DND-41 (cell line): ENCODE measurements around the gene SERPINA4.

Source experiments
- ATAC-seq: fragments of 200-7000 bp; cut with Tn5 transposase; 3 replicates; pipeline ENCODE4 v1.9.1; 2021; ENCODE audit warnings: low read depth; ENCODE audit not compliant: insufficient read depth
- DNase-seq: peaks from one replicate; pipeline ENCODE4 v3.0.0-alpha.2; 2020
- H2AFZ ChIP-seq: 2 replicates; pipeline ENCODE4 v1.6.0; 2012; ENCODE audit warnings: low read depth, low read length
- H3K27ac ChIP-seq: 2 replicates; pipeline ENCODE4 v1.5.1; 2012; ENCODE audit warnings: low read length, inconsistent platforms
- H3K27me3 ChIP-seq: fragments of 200-600 bp; sonication (generic); 2 replicates; pipeline ENCODE4 v1.6.0; 2012; ENCODE audit warnings: low read length, mild to moderate bottlenecking, inconsistent platforms; ENCODE audit not compliant: insufficient read depth, poor library complexity
- H3K36me3 ChIP-seq: 2 replicates; pipeline ENCODE4 v1.5.1; 2012; ENCODE audit warnings: low read length, inconsistent platforms; ENCODE audit not compliant: insufficient read depth
- H3K4me1 ChIP-seq: 2 replicates; pipeline ENCODE4 v1.5.1; 2012; ENCODE audit warnings: mild to moderate bottlenecking, low read length; ENCODE audit not compliant: insufficient read depth
- H3K4me2 ChIP-seq: 2 replicates; pipeline ENCODE4 v1.6.0; 2012; ENCODE audit warnings: mild to moderate bottlenecking, moderate library complexity, low read length, inconsistent platforms; ENCODE audit not compliant: insufficient read depth
- H3K4me3 ChIP-seq, 2 experiments: fragments of 200-600 bp in 1 of 2; shearing (Covaris generic) in 1 of 2; 2 replicates each; pipeline ENCODE4 v1.5.1; 2012 to 2016; ENCODE audit warnings: inconsistent platforms in 2 of 2, low read length in 2 of 2, mild to moderate bottlenecking in 2 of 2, low read depth in 1 of 2, moderate library complexity in 1 of 2
- H3K79me2 ChIP-seq: 2 replicates; pipeline ENCODE4 v1.6.0; 2012; ENCODE audit warnings: low read length, inconsistent platforms; ENCODE audit not compliant: insufficient read depth
- H3K9ac ChIP-seq: 2 replicates; pipeline ENCODE4 v1.6.0; 2012; ENCODE audit warnings: low read depth, mild to moderate bottlenecking, inconsistent platforms, low read length, moderate library complexity
- H3K9me3 ChIP-seq: 2 replicates; pipeline ENCODE4 v1.5.1; 2012; ENCODE audit warnings: low read length, moderate library complexity, mild to moderate bottlenecking, inconsistent platforms; ENCODE audit not compliant: insufficient read depth, severe bottlenecking
- H4K20me1 ChIP-seq: 2 replicates; pipeline ENCODE4 v1.6.0; 2012; ENCODE audit warnings: low read length; ENCODE audit not compliant: insufficient read depth
- EZH2 ChIP-seq: IDR thresholded peaks from 3 replicates; pipeline ENCODE4 v1.6.1; 2012; ENCODE audit warnings: borderline replicate concordance, low read depth, mild to moderate bottlenecking, moderate library complexity, low read length, inconsistent platforms; ENCODE audit not compliant: severe bottlenecking
- TF ChIP-seq, protein P1 (sequence below): IDR thresholded peaks from 2 replicates; pipeline ENCODE4 v1.5.1; 2012; ENCODE audit warnings: borderline replicate concordance, low read length, moderate library complexity, mild to moderate bottlenecking; ENCODE audit not compliant: poor library complexity, severe bottlenecking; ENCODE audit errors: extremely low read depth

The SERPINA4 gene

DNA sequence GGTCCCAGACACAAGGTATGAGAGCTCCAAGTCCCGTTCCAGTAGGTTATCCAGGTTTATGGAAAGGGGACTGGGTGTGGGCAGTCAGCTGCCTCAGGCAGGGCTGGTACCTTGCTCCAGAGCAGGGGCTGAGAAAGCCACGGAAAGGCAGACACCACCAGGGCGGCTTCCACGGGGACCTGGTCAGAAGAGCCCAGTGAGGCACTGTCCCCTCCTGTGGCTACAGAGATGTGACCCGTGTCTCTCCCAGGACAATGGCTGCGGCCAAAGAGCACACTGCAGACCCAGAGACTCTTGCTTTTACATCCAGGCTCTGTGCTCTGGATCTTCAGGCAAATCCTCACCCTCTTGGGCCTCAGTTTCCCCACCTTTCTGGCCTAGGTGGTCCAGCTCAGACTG, 8.8 kb downstream of the SERPINA4 start:
- H3K36me3 ChIP-seq: no peaks in the 10 kb centered on the region
- H3K79me2 ChIP-seq: no peaks in the 10 kb centered on the region
- H3K9ac ChIP-seq: no peak overlapping the region
- H2AFZ ChIP-seq: no peak overlapping the region
- no peaks in the 10 kb centered on the region for H3K4me1 ChIP-seq
- ATAC-seq (no peak), DNase-seq (no peak)
- H3K4me2 ChIP-seq: no peak overlapping the region
- H3K9me3 ChIP-seq: no peaks in the 10 kb centered on the region
- H3K4me3 ChIP-seq: no peak overlapping the region
- H3K27me3 ChIP-seq: no peaks in the 10 kb centered on the region
- H4K20me1 ChIP-seq: no peaks in the 10 kb centered on the region
- H3K27ac ChIP-seq: no peak overlapping the region
- TF ChIP-seq EZH2: no peak
- TF ChIP-seq, protein P1, sequence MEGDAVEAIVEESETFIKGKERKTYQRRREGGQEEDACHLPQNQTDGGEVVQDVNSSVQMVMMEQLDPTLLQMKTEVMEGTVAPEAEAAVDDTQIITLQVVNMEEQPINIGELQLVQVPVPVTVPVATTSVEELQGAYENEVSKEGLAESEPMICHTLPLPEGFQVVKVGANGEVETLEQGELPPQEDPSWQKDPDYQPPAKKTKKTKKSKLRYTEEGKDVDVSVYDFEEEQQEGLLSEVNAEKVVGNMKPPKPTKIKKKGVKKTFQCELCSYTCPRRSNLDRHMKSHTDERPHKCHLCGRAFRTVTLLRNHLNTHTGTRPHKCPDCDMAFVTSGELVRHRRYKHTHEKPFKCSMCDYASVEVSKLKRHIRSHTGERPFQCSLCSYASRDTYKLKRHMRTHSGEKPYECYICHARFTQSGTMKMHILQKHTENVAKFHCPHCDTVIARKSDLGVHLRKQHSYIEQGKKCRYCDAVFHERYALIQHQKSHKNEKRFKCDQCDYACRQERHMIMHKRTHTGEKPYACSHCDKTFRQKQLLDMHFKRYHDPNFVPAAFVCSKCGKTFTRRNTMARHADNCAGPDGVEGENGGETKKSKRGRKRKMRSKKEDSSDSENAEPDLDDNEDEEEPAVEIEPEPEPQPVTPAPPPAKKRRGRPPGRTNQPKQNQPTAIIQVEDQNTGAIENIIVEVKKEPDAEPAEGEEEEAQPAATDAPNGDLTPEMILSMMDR: no peak

DNA sequence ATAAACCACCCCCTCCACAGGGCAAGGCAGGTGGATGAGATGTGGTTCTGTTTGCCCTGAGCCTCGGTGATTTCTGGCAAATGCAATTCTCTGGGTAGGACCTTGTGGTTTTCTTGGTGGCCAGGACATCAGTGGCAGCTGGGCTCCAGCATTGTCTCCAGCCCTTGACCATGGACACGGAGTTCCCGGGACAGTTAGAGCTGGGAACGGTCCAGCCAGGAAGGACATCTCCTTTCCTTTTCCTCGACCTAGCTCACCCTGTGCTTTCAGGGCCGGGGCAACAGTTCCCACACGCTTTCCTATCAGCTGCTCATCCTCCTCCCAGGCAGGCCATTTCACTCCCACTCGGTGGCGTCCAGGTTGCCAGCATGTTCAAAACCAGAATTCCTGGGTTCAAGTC, 9.2 kb downstream of the SERPINA4 start:
- H3K79me2 ChIP-seq: no peaks in the 10 kb centered on the region
- H3K9ac ChIP-seq: no peak overlapping the region
- ATAC-seq (no peak), DNase-seq (no peak)
- H3K4me2 ChIP-seq: no peak overlapping the region
- TF ChIP-seq, protein P1: no peak
- no peak for TF ChIP-seq EZH2
- H3K27ac ChIP-seq: no peak overlapping the region
- H3K4me1 ChIP-seq: no peaks in the 10 kb centered on the region
- H4K20me1 ChIP-seq: no peaks in the 10 kb centered on the region
- H3K27me3 ChIP-seq: no peaks in the 10 kb centered on the region
- H3K9me3 ChIP-seq: no peaks in the 10 kb centered on the region
- H2AFZ ChIP-seq: no peak overlapping the region
- no peak overlapping the region for H3K4me3 ChIP-seq
- no peaks in the 10 kb centered on the region for H3K36me3 ChIP-seq

DNA sequence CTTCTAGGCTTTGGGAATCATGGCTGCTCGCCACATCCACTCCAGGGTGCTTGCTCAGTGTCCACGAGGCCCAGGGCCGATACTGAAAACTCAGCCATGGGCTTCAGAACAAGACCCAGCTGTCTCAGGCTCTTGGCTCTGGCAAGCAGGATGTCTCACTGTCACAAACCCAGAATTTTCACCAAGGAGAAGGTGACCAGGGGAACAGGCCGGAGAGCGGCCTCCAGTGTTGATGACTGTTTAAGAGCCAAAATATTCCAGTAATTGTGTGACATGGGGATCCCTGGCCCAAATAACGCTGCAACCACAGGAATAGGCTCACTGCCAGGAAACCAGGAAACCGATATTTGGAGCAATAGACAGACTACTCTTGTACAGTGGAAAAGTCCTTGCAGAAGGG, 10.2 kb downstream of the SERPINA4 start:
- H3K27ac ChIP-seq: no peak overlapping the region
- TF ChIP-seq, protein P1: no peak
- TF ChIP-seq EZH2: no peak
- H2AFZ ChIP-seq: no peak overlapping the region
- ATAC-seq (no peak), DNase-seq (no peak)
- no peak overlapping the region for H3K4me2 ChIP-seq
- H4K20me1 ChIP-seq: no peaks in the 10 kb centered on the region
- no peak overlapping the region for H3K9ac ChIP-seq
- H3K79me2 ChIP-seq: no peaks in the 10 kb centered on the region
- no peaks in the 10 kb centered on the region for H3K4me1 ChIP-seq
- H3K36me3 ChIP-seq: no peaks in the 10 kb centered on the region
- H3K4me3 ChIP-seq: no peak overlapping the region
- H3K9me3 ChIP-seq: no peaks in the 10 kb centered on the region
- H3K27me3 ChIP-seq: no peaks in the 10 kb centered on the region

DNA sequence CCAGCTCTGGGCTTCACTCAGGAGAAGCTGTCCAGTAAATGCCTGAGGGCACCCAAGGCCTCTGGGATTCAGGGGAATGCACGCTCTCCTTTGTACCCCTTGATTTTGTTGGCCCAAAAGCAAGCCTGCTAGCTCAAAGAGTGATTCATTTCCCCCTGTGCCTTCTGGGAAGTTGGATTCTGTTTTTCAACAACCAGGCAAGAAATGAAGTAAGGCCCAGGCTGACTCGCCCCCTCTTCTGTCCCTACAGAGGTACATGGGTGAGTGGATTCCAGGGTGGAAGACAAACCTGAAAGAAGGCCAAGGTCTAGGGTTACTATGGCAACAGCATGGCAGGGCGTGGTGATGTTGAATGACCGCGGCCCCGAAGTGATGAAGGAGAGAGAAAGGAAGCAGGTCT, 10.7 kb downstream of the SERPINA4 start:
- Histone ChIP-seq H3K9ac (no peak overlapping the region), H3K27me3 (no peaks in the 10 kb centered on the region), H3K4me3 (no peak overlapping the region), H3K36me3 (no peaks in the 10 kb centered on the region), H3K4me1 (no peaks in the 10 kb centered on the region), H3K4me2 (no peak overlapping the region), H3K79me2 (no peaks in the 10 kb centered on the region), H4K20me1 (no peaks in the 10 kb centered on the region), H3K27ac (no peak overlapping the region), H3K9me3 (no peaks in the 10 kb centered on the region), H2AFZ (no peak overlapping the region)
- DNase-seq (no peak), ATAC-seq (no peak)
- TF ChIP-seq EZH2: no peak
- TF ChIP-seq, protein P1: no peak
